ENCODE measurements around the gene MZT1.
"Not testable (repeated sequence)": the region's sequence is repeated elsewhere in the genome, so short reads cannot be mapped to it uniquely, and the experiment has no call there.

MZT1 gene, protein sequence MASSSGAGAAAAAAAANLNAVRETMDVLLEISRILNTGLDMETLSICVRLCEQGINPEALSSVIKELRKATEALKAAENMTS

GRCh38 chr13:72727417-72728289 lies at the start of gene MZT1, which contains the start of gene BORA:
MZT1 (minus strand) TSS chr13:72727629; CDS start chr13:72727602, 27 bp downstream.
BORA (plus strand) TSS chr13:72727923; CDS start chr13:72728941, 1,018 bp downstream.
- peak; percentile 97 for DNase-seq

DNA sequence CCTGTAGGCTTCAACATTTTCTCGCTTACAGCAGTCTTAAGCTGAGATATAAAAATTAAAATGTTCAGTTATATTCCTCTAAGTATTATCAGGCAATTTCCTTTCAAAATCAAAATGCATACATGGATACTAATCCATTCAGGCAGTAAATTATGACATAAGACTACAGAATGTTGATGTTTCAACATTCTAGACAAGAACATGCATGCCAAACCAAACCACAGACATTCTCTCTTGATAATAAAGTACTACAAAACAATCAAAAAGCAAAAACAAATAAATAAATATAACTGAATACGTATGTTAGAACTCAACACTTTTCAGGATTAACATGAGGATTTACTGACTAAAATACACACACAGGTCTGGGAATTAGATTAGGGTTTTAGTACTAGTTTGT lies 46.6 kb upstream of the MZT1 start:
- DNase-seq: no peak

DNA sequence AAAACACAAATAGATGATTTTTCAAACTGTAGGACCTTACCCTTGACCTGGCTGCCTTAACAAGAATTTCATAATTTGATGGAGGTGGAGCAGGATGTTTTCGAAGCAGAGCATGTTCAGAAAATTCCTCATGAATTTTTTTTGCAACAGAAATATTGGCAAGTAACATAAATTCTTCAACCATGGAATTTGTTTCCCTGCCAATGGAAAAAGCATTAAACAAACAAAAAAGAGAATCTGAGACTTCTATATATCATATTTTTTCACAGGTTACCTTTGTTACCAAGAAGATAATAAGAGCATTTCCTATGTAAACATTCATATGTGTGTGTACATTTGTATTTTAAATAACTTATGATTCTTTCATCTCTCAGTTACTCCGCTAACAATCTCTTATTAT lies 36.0 kb upstream of the MZT1 start:
- no peak for DNase-seq

DNA sequence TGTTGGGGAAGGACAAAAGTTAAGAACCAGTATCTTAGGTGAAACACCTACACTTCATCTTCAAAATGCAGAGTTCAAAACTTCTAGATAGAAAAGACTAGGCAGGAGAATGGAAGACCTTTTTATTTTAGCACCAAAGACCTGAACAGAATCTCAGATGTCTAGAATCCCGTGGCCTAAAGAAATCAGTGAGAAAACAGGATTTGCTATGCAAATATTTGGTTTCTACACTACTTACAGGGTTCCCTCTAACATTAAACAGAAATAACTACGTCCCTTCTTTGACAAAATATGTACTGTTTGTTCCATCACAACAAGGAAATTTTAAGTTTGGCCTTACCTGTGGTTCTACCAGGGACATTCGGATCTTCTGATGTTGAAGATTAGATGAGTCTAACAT lies 32.8 kb upstream of the MZT1 start:
- no peak for DNase-seq

DNA sequence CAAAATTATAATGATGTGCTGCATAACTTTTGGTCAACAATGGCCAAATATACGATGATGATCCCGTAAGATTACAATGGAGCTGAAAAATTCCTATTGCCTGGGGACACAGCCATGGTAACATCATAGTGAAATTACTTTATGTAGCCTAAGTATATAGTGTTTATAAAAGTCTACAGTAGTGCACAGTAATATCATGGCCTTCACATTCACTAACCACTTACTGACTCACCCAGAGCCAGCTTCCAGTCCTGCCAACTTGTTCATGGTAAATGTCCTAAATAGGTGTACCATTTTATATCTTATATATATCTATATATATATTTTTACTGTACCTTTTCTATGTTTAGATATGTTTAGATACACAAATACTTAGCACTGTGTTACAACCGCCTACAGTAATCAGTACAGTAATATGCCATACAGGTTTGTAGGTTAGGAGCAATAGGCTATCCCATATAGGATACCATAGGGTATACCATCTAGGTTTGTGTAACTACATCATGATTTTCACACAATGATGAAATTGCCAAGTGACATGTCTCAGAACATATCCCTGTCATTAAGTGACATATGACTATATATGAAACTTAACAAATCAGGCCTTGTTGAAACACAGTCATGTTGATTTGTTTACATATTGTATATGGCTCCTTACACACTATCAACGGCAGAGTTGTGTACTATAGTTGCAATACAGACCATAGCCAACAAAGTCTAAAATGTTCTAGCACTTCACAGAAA lies 30.5 kb upstream of the MZT1 start:
- no peak for DNase-seq

- peak; percentile 67 for DNase-seq
Observed at GRCh38 chr13:72754111-72754510, 26.7 kb upstream of the MZT1 start.

GRCh38 chr13:72751220-72751619 lies 23.8 kb upstream of the MZT1 start:
- no peak for DNase-seq

GRCh38 chr13:72745260-72745659 lies 17.8 kb upstream of the MZT1 start:
- no peak for DNase-seq

DNA sequence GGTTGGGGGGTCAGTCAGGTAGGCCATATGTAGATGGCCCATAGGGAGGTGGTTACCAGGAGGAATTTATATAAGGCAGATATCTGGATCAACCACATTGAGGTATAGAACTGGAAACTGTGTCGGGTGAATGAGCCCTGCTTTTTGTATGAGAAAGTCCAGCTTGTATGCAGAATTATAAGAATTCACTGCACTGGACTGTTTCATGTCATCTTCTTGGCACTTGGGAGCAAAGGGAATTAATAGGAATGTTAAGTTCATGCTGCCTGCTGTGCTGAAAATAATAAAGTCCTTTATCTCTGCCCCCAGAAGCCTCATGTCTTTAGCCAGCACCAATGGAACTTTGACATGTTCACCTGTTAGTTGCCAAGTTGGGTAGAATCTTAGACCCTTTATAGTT lies 12.6 kb upstream of the MZT1 start:
- no peak for DNase-seq

DNA sequence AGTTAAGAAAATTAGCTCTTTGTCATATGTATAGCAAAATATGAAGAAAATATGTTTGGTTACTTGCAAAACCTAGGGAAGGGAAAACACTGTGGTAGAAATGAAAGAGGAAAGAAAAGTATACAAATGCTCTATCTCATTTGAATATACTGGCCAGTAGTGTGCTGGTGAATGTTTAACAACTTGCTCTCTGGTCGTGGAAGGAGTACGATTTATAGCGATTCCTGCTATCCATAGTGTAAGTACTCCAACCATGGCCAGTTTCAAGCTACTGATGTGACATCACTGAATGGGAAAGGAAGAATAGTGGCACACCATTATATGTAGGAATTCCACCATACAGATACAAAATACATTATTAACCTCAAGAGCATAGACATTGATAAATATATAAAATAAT lies 9.6 kb upstream of the MZT1 start:
- DNase-seq: no peak

GRCh38 chr13:72728290-72728605 lies 819 bp upstream of the MZT1 start:
- no peak for DNase-seq

GRCh38 chr13:72726726-72727416 lies 558 bp downstream of the MZT1 start:
- peak; percentile 54 for DNase-seq

- not testable (repeated sequence) for DNase-seq
Observed at GRCh38 chr13:72726185-72726584, 1.2 kb downstream of the MZT1 start.

GRCh38 chr13:72716776-72717175 lies 10.7 kb downstream of the MZT1 start:
- no peak for DNase-seq

- no peak for DNase-seq
Observed at GRCh38 chr13:72700509-72700908, 26.9 kb downstream of the MZT1 start.

GRCh38 chr13:72698164-72698563 lies 29.3 kb downstream of the MZT1 start:
- no peak for DNase-seq

- DNase-seq: peak; percentile 40
Observed at GRCh38 chr13:72696579-72696978, 30.9 kb downstream of the MZT1 start.

DNA sequence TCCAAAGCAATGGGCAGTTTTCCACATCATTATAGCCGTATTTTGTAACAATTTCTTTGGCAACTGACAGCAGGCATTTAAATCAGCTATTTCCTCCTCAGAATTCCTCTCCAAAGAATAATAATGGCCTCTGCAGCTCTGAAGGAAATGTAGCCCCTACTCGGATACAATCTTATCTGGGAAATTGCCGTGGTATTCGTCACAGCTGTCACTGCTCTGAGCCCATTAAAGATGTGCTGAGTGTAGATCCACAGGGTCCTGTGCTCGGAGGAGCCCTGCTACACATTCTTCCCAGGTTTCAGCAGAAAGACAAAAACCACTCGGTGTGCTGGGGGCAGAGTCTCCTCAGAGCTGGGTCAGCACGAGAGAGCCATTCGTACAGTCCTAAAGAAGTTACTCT lies 33.1 kb downstream of the MZT1 start:
- DNase-seq: no peak

DNA sequence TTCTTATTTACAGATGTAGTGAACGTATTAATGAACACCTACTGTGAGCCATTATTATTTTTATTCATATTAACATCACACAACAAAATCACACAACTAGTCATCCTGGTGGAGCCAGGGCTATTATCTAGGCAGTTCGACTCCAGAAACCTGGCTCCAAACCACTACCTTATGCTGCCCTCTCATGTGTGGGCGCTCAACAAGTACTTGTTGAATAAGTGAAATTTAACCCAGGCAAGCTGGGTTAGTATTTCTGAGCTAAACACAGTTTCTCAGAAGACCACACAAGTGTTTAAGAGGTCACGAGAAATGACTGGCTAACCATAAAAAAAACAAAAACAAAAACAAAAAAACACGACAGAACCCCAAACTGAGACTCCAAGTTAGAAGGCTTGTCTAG lies 33.6 kb downstream of the MZT1 start:
- DNase-seq: no peak

DNA sequence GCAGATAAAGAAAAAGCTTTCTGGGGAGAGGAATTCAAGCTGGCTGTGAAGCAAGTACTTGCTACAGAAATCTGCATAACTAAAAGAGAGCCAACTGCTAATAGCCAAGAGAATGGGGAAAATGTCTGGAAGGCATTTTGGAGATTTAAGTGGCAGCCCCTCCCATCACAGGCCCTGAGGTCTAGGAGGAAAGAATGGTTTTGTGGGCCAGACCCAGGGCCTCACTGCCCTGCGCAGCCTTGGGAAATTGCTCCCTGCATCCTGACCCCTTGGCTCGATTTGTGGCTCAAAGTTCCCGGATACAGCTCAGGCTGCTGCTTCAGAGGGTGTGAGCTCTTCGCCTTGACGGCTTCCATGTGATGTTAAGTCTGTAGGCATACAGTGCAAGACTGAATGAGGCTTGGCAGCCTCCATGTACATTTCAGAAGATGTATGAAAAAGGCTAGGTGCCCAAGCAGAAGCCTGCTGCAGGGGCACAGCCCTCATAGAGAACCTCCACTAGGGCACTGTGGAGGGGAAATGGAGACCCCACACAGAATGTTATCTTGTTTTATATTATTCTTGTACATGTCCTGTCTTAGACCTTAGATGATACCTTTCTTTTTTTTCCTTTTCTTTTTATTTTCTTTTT lies 34.4 kb downstream of the MZT1 start:
- no peak for DNase-seq

DNA sequence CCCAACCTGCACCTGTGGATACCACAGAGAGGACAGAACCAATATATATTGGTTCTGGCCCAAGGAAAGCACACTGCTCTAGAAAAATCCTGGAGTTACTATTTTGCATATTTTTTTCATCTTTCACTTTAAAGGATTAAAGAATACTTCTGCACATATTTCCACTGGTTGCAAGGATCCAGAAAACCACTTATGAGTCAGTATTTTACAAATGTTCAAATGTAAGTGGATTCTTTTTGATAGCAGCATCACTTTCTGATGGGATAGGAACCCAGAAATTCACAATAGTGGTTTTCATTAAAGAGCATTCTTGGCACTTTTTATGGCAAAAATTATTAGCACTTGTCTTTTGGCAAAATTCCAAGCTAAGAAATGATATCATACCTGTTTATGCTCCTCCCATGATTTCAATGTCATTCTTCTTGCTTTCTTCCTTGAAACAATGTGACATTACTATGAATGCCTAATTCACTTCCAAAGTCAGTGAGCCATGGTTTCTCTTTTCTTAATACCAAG lies 38.2 kb downstream of the MZT1 start:
- DNase-seq: no peak

DNA sequence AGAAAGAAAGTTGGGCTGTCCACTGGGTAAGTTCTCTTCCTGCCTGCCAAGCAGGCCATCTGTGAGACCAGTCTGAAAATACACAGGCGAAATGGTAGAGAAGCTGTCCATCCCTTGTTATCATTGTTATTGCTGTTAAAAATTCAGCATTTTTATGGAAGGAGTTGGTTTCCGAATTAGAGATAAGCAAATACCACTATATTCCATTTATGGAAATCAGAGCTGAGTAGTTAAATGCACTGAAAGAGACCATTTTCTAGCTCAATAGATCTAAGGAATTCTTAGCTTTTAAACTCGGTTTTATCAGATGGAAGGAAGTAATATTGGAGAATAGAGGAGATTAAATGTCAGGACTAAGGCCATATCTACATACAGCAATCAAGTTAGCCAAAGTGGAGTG lies 40.7 kb downstream of the MZT1 start:
- no peak for DNase-seq

DNA sequence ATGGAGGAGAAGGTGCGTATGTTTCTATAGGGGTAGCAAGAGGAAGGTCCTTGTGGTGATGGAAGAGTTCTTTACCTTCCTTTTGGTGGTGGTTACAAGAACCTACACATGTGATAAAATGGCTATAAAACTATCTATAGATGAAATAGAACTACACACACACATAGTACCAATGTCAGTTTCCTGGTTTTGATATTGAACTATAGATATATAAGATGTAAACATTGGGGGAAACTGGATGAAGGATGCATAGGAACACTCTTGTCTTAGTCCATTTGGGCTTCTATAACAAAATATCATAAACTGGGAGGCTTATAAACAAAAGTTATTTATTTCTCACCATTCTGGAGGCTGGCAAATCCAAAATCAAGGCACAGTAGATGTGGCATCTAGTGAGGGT lies 47.1 kb downstream of the MZT1 start:
- no peak for DNase-seq
